MM.1S (cell line): ENCODE measurements around the gene MRPL58.

Experiments
- DNase-seq: peaks from one replicate; pipeline ENCODE4 v3.0.0-alpha.2; 2015
- H2AFZ ChIP-seq: fragments of 300-600 bp; sonication (generic); 2 replicates; pipeline ENCODE4 v1.6.0; 2016; ENCODE audit warnings: antibody characterized with exemption, low read length
- H3F3A ChIP-seq: fragments of 300-600 bp; sonication (generic); 2 replicates; pipeline ENCODE4 v1.6.1; 2016; ENCODE audit warnings: mild to moderate bottlenecking, antibody characterized with exemption, low read length, moderate library complexity, mixed read lengths; ENCODE audit not compliant: insufficient read depth
- H3K27ac ChIP-seq: fragments of 300-600 bp; sonication (generic); 2 replicates; pipeline ENCODE4 v1.5.1; 2016; ENCODE audit warnings: mild to moderate bottlenecking, low read length
- H3K27me3 ChIP-seq: fragments of 300-600 bp; sonication (generic); replicated peaks from 2 replicates; pipeline ENCODE4 v1.6.0; 2016; ENCODE audit warnings: low read length; ENCODE audit not compliant: insufficient read depth
- H3K36me3 ChIP-seq: fragments of 300-600 bp; sonication (generic); replicated peaks from 2 replicates; pipeline ENCODE4 v1.6.1; 2016; ENCODE audit warnings: mild to moderate bottlenecking, low read length, mixed read lengths; ENCODE audit not compliant: insufficient read depth
- H3K4me1 ChIP-seq: fragments of 300-600 bp; sonication (generic); 2 replicates; pipeline ENCODE4 v1.6.1; 2016; ENCODE audit warnings: low read length, mixed read lengths
- H3K4me2 ChIP-seq: fragments of 300-600 bp; sonication (generic); 2 replicates; pipeline ENCODE4 v1.6.0; 2016; ENCODE audit warnings: low read depth, low read length
- H3K4me3 ChIP-seq: fragments of 300-600 bp; sonication (generic); 2 replicates; pipeline ENCODE4 v1.5.1; 2016; ENCODE audit warnings: low read length, mixed read lengths
- H3K79me2 ChIP-seq: fragments of 300-600 bp; sonication (generic); 2 replicates; pipeline ENCODE4 v1.6.1; 2016; ENCODE audit warnings: mixed run types, low read length, mixed read lengths
- H3K9ac ChIP-seq: fragments of 300-600 bp; sonication (generic); 2 replicates; pipeline ENCODE4 v1.6.1; 2016; ENCODE audit warnings: low read length, mixed read lengths
- H3K9me2 ChIP-seq: fragments of 300-600 bp; sonication (generic); replicated peaks from 2 replicates; pipeline ENCODE4 v1.6.1; 2016; ENCODE audit warnings: mild to moderate bottlenecking, low read length, mixed read lengths; ENCODE audit not compliant: insufficient read depth
- H3K9me3 ChIP-seq: fragments of 300-600 bp; sonication (generic); replicated peaks from 2 replicates; pipeline ENCODE4 v1.6.1; 2016; ENCODE audit warnings: mild to moderate bottlenecking, low read length, mixed read lengths; ENCODE audit not compliant: insufficient read depth
- H4K20me1 ChIP-seq: fragments of 300-600 bp; sonication (generic); 2 replicates; pipeline ENCODE4 v1.6.1; 2016; ENCODE audit warnings: mild to moderate bottlenecking, low read length, moderate library complexity, mixed read lengths; ENCODE audit not compliant: insufficient read depth
- CTCF ChIP-seq: fragments of 300-600 bp; sonication (generic); IDR thresholded peaks from 2 replicates; pipeline ENCODE4 v1.5.1; 2016; ENCODE audit warnings: antibody characterized with exemption, low read length, mixed read lengths
- EZH2 ChIP-seq: fragments of 300-600 bp; sonication (generic); optimal IDR thresholded peaks from 2 replicates; pipeline ENCODE3; 2017; ENCODE audit warnings: low read depth, mild to moderate bottlenecking, antibody characterized with exemption, low read length, mixed read lengths
- EZH2phosphoT487 ChIP-seq: fragments of 300-600 bp; sonication (generic); IDR thresholded peaks from 2 replicates; pipeline ENCODE4 v1.6.1; 2018; ENCODE audit warnings: antibody characterized with exemption, low read length

MRPL58 gene

GRCh38 chr17:75069783-75070182 is 57.3 kb downstream of the MRPL58 start:
- Histone ChIP-seq H3K27ac (no peak overlapping the region), H3K4me3 (no peak overlapping the region), H3K79me2 (no peaks in the 10 kb centered on the region), H4K20me1 (no peaks in the 10 kb centered on the region), H3K9ac (no peak overlapping the region), H3K9me3 (no peaks in the 10 kb centered on the region), H2AFZ (no peak overlapping the region), H3K4me1 (peaks cover 27% of the 10 kb centered on the region), H3K27me3 (no peaks in the 10 kb centered on the region), H3K4me2 (no peak overlapping the region), H3K9me2 (no peaks in the 10 kb centered on the region), H3F3A (peaks cover 23% of the 10 kb centered on the region), H3K36me3 (no peaks in the 10 kb centered on the region)
- TF ChIP-seq EZH2 (no peak), EZH2phosphoT487 (no peak), CTCF (peak; percentile 34)
- peak; percentile 21 for DNase-seq
